SIG-M5 treated with dmso at 0.1 percent for 504 hours (cell line): ENCODE measurements around the gene FKTN.
"Not testable (repeated sequence)": the region's sequence is repeated elsewhere in the genome, so short reads cannot be mapped to it uniquely, and the experiment has no call there.

Experiments used
- DNase-seq: peaks from one replicate; lab custom pipeline; 2025; ENCODE audit not compliant: unreplicated experiment; lab: John Stamatoyannopoulos, UW

FKTN gene

DNA sequence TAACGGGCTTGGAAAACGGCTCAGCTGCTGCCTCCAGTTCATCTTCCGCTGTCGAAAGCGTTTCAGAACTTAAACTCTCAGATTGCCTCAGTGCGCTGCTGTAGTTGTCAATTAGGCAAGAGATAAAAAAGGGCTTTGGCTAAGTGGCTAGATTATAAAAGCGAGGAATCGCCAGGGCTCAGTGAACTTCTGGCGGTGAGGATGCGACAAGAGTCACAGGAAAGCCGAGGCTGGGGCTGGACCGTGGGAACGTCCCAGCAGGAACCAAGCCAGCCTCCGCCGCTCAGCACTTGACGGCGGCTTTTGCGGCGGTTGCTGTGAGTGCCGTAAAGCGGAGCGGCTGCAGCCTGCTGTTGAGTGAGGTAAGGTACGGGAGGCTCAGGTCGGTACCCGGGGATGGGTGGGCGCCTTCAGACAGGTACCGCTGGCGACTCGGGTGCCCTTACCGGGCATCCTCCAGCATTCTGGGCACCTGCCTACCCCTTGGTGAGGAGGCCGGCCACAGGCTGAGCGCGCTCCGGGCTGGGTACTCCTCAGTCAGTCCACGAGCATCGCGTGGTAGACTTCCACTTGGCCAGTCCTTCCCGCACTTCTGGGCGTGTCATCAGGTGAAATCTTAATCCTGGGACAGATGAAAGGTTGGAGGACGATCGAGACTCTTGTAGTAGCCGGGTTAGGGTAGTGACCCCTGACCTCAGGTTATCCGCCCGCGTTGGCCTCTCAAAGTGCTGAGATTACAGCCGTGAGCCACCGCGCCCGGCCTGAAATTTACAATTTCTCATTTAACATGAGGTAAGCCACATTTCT, at the start of gene FKTN:
Gene FKTN, plus strand, starts transcription at position 328 of the 807 bp plus-strand sequence. CDS start 16,902 bp downstream, outside the sequence.
- DNase-seq = peak; percentile 75

DNA sequence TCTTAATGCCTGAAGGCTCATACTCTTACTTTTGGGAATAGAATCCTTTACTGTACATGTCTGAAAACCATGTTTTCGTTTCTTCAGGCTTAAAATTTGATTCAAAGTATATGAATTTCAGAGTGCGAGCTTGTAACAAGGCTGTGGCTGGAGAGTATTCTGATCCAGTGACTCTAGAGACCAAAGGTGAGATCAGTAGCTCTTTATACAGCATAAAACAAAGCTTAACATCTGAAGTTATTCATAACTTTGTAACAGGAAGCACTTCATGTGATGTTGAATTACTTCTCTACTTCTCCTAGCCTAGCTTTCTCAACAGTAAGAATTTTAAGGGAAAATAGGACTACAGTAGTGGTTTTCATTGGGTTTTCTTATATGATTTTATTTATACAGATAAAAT, 49.4 kb upstream of the FKTN start:
- DNase-seq = no peak

GRCh38 chr9:105510024-105510423, 47.9 kb upstream of the FKTN start:
- DNase-seq = no peak

GRCh38 chr9:105511446-105511845, 46.5 kb upstream of the FKTN start:
- DNase-seq = no peak

- no peak for DNase-seq
These were observed 42.0 kb upstream of the FKTN start for GRCh38 chr9:105515811-105516413.

DNA sequence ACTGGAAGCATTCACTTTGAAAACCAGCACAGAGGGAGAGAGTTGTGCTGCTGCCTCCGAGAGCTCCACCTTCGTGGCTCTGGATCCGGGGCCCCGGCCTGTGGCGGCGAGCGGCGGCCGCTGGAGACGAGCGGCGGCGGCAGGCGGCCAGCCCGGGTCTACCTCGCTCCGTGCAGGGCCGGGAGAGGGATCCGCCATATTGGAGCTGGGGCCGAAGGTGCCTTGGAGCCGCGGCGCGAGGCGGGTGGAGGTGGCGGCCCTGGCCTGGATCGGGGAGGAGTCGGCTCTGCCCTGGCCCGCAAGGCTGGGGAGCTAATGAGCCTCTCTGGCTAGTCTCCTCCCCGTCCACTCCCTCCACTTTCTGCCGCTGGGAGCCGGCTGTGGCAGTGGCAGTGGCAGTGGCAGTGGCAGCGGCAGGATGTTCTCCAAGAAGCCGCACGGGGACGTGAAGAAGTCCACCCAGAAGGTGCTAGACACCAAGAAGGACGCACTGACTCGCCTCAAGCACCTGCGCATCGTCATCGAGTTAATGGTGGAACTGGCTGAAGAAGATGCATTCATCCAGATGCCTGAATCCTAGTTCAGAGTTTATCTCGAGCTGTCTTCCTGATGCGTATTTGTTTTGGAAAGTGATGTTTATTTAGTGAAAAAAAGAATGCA, 38.1 kb upstream of the FKTN start:
- DNase-seq = not testable (repeated sequence)

DNA sequence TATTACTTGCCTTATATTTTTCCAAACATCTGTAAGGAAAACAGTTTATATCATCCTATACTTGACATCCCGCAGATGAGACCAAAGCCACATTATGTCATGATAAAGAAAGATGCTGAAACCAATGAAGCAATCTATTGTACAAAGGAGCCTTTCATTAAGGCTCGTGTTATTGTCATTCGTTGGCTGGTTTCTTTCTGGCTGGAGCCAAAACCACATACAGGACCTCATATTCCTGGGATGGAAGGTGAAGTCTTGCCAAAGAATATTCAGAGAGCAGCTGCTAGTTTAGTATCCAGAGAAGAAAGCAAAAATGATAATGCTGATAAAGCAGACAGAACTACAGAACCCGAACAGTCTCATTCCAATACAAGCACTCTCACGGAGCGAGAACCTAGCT, 36.9 kb upstream of the FKTN start:
- not testable (repeated sequence) for DNase-seq

DNA sequence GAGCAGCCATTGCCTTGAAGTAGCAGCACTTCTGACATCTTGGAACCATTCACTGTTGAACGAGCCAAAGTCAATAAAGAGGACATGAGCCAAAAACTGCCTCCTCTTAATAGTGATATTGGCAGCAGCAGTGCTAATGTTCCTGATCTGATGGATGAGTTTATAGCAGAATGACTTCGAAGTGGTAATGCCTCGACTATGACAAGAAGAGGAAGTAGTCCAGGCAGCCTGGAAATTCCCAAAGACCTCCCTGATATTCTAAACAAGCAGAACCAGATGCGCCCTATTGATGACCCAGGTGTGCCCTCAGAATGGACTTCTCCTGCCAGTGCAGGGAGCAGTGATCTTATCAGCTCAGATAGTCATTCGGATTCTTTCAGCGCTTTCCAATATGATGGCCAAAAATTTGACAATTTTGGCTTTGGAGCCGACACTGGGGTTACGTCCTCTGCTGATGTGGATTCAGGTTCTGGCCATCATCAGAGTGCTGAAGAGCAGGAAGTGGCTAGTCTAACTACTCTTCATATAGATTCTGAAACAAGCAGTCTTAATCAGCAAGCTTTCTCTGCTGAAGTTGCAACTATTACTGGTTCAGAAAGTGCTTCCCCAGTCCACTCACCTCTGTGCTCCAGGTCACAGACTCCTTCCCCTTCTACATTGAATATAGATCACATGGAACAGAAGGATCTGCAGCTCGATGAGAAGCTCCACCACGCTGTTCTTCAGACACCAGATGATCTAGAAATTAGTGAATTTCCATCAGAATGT, 35.1 kb upstream of the FKTN start:
- DNase-seq = not testable (repeated sequence)

DNA sequence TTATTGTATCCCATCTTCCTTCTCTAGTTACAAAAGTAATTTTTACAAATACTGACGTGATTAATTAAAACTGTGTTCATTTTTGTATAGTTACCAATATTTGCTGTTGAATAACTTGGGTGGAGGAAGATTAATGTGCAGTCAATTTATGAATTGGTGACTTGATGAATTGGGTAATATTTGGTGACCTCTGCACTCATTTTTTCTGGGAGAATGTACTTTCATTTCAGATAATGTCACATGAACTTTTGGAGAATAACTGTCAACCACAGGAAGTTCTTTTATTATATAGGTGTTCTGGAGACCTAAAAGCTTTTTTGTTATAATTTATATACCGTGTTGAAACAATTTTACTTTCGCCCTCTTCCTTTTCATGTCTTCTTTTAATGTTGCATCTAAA, 26.4 kb upstream of the FKTN start:
- no peak for DNase-seq

DNA sequence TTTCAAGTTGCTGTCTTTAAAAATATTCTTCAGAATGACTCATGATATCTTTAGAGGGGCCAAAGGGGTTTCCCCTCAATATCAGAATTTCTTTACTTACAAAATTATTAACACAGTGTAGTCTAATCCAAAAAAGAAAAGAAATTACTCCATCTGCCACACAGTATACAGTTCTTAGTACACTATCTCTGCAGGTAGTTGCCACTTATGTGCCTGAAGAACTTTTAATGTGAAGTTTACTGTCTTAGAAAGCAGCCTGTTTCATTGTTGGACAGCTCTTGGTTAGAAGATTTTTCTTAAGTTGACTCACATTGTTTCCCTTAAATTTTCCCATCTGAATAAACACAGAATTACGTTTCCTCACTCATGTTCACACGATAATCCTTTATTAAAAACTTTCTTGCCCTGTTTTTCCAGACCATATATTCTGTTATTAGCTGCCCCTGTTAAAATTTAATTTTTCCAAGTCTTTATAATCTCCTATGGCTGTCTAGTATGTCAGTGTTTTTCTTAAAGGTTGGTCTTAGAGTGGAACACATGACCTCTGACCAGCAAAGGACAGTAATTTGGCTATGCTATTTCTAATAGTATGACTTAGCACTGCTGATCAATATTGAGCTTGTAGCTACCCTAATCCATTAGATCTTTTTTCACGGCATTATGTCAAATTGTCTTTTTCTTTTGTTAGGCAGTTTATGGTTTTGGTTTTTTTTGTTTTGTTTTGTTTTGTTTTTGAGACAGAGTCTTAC, 21.8 kb upstream of the FKTN start:
- DNase-seq = no peak

DNA sequence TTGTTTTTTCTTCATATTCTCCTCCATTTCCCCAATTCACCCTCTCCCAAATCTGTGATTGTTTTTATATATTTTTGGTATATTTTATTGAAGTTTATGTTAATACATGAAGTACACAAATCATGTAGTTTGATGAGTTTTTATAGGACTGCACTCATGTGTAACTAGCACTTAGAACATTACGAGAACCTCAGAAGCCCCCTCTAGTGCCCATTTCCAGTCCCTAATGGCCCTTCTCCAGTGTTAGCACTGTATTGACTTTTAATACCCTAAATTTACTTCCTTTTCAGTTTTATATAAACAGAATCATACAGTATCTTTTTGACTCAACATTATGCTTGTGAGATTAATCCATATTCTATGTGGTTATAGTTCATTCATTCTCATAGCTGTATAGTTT, 18.5 kb upstream of the FKTN start:
- DNase-seq = no peak

- no peak for DNase-seq
These were observed 16.1 kb upstream of the FKTN start for GRCh38 chr9:105541838-105542237.

DNA sequence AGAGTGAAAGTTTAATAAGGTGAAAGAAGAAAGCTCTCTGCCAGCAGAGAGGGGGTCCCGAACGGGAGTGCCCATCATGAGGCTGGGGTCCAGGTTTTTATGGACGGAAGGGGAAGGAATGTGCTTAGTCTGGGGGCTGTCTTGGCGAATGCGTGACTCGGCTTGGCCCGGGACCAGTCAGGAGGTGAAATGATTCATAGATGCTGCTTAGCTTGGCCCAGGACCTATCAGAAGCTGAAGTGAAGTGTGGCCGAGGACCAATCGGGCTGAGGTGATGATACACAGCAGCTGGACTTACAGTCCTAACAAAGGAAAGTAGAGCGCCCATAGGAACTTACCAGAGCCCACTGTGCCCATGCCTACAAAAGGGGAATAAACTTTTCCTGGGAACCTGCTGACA, 3.9 kb upstream of the FKTN start:
- DNase-seq = no peak

DNA sequence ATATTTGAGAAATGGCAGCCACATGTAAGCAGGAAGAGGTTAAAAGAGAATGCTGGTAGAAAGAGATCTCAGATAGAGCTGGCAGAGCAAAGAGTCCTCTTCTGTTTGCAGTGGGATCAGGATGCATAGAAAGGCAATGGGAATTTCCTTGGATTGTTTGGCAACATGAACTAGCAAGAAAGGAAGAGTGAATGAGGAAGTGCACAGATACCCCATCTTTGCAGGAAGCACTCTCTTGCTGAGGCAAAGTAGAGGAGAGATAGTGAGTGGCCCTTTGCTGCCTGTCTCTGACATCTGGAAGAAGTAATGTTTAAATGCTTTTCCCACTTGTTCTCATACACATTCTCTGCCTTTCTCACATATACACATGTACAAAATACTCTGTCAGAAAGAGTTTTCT, 14.5 kb downstream of the FKTN start:
- no peak for DNase-seq

GRCh38 chr9:105579952-105580351, 22.0 kb downstream of the FKTN start:
- not testable (repeated sequence) for DNase-seq

DNA sequence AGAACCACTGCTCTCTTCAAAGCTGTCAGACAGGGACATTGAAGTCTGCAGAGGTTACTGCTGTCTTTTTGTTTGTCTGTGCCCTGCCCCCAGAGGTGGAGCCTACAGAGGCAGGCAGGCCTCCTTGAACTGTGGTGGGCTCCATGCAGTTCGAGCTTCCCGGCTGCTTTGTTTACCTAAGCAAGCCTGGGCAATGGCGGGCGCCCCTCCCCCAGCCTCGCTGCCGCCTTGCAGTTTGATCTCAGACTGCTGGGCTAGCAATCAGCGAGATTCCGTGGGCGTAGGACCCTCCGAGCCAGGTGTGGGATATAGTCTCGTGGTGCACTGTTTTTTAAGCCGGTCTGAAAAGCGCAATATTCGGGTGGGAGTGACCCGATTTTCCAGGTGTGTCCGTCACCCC, 23.6 kb downstream of the FKTN start:
- DNase-seq = not testable (repeated sequence)

DNA sequence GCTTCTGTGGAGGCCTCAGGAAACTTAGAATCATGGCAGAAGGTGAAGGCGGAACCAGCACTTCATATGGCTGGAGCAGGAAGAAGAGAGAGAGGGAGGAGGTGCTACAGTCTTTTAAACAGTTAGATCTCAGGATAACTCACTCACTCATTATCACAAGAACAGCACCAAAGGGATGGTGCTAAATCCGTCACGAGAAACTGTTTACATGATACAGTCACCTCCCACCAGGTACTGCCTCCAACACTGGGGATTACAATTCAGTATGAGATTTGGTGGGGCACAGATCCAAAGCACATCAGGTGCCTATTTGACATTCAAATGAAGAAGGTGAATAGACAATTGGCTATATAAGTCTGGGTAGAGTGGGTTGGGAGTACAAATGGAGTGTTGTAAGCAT, 35.2 kb downstream of the FKTN start:
- no peak for DNase-seq

DNA sequence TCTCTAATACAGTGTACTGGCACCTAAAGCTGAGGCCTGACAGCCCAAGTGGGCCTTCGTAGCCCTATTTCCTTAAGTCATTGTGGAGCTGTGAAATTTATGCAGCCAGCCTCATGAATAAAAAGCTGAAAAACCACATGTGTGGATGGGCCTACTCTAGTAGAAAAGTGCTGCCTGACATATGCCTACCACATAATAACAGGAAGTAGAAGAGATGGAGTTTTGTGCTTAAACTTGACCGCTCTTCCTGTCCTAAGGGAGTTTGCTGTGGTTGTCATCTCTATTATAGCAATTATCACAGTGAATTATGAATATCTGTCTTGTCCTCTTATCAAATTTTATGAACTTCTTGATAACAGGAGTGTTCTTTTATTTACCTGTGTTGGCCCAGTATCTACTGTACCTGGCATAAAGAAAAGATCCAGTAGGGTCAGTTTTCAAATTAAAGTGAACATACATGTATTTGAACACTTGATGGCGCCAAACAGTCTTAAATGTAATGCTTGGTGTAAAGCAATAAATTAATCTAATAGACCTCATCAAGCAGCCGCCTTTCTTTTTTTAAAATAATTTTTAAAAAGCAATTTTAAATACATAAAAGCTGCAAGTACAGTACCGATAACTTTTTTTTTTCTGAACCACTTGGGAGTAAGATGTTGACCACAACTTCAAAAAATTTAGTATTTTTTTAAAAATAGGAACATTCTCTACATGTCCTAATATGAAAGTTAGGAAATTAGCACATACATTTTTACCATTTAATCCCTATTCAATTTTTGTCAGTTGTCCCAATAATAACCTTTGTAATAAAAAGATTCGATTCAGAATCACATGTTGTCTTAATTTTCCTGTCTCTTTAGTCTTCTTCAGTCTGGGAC, 51.0 kb downstream of the FKTN start:
- peak; percentile 34 for DNase-seq

- no peak for DNase-seq
These were observed 63.1 kb downstream of the FKTN start for GRCh38 chr9:105621001-105621400.

DNA sequence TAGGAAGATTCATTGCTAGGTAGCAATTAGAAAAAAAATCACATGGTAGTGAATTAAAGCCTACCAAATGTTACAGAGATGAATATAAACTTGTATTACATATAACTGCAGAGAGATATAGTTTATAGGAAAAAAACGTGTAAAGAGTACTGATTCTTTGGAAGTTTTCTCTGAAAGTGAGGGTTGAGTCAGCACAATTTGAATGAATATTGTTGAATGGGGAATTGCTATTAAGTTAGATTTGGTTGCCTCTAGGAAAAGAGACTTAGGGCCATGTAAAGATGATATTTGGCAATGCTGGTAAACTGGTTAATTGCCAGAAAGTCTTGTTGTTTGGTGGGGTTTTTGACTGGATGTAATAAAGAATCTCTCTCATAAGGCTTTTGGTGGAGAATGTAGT, 67.2 kb downstream of the FKTN start:
- DNase-seq = no peak
